Loucy (cell line): ENCODE results near the gene ADCY4.

Experiments used
- H2AFZ ChIP-seq: fragments of 200-600 bp; sonication (generic); 2 replicates; pipeline ENCODE4 v1.6.0; 2016; ENCODE audit warnings: antibody characterized with exemption, mild to moderate bottlenecking, low read length, moderate library complexity
- H3F3A ChIP-seq: fragments of 200-600 bp; 2 replicates; pipeline ENCODE4 v1.6.0; 2016; ENCODE audit warnings: antibody characterized with exemption, low read depth, mild to moderate bottlenecking
- H3K27me3 ChIP-seq: fragments of 200-600 bp; sonication (generic); 2 replicates; pipeline ENCODE4 v1.6.1; 2014; ENCODE audit warnings: low read length, mild to moderate bottlenecking; ENCODE audit not compliant: insufficient read depth, poor library complexity, severe bottlenecking
- H3K36me3 ChIP-seq: fragments of 200-600 bp; sonication (generic); 2 replicates; pipeline ENCODE4 v1.6.1; 2016; ENCODE audit warnings: low read length; ENCODE audit not compliant: insufficient read depth
- H3K4me1 ChIP-seq: fragments of 200-600 bp; sonication (generic); 2 replicates; pipeline ENCODE4 v1.5.1; 2014; ENCODE audit warnings: low read length, mild to moderate bottlenecking; ENCODE audit not compliant: insufficient read depth, poor library complexity, severe bottlenecking
- H3K4me2 ChIP-seq: fragments of 200-600 bp; sonication (generic); 2 replicates; pipeline ENCODE4 v1.6.0; 2014; ENCODE audit warnings: antibody characterized with exemption, low read length, low read depth, mild to moderate bottlenecking; ENCODE audit not compliant: poor library complexity, severe bottlenecking
- H3K4me3 ChIP-seq: fragments of 200-600 bp; sonication (generic); 2 replicates; pipeline ENCODE4 v1.5.1; 2014; ENCODE audit warnings: low read length, mild to moderate bottlenecking, mixed read lengths; ENCODE audit not compliant: poor library complexity, severe bottlenecking
- H3K79me2 ChIP-seq: fragments of 200-600 bp; sonication (generic); 2 replicates; pipeline ENCODE4 v1.6.1; 2014; ENCODE audit warnings: low read length; ENCODE audit not compliant: insufficient read depth
- H3K9ac ChIP-seq: fragments of 200-600 bp; sonication (generic); 2 replicates; pipeline ENCODE4 v1.6.0; 2014; ENCODE audit warnings: mild to moderate bottlenecking, low read depth, low read length, moderate library complexity; ENCODE audit not compliant: poor library complexity, severe bottlenecking
- H3K9me2 ChIP-seq: fragments of 200-600 bp; sonication (generic); replicated peaks from 2 replicates; pipeline ENCODE4 v1.6.1; 2016; ENCODE audit warnings: low read depth, low read length, mixed read lengths
- H3K9me3 ChIP-seq: fragments of 200-600 bp; sonication (generic); 2 replicates; pipeline ENCODE4 v1.6.1; 2014; ENCODE audit warnings: mild to moderate bottlenecking, antibody characterized with exemption, low read length, low read depth; ENCODE audit not compliant: insufficient read depth
- H4K20me1 ChIP-seq: fragments of 200-600 bp; sonication (generic); 2 replicates; pipeline ENCODE4 v1.6.0; 2014; ENCODE audit warnings: antibody characterized with exemption, low read length, mild to moderate bottlenecking; ENCODE audit not compliant: insufficient read depth, poor library complexity, severe bottlenecking
- CTCF ChIP-seq: fragments of 200-600 bp; sonication (generic); conservative IDR thresholded peaks from 2 replicates; pipeline ENCODE4 v1.5.1; 2014; ENCODE audit warnings: mild to moderate bottlenecking, antibody characterized with exemption, low read length
- EZH2phosphoT487 ChIP-seq: fragments of 200-600 bp; IDR thresholded peaks from 2 replicates; pipeline ENCODE4 v1.6.1; 2018; ENCODE audit warnings: antibody characterized with exemption, mild to moderate bottlenecking, moderate library complexity, borderline replicate concordance

Gene ADCY4

GRCh38 chr14:24283796-24284460 lies 50.9 kb downstream of the ADCY4 start:
- Histone ChIP-seq H3K9me3 (no peaks in the 10 kb centered on the region), H3K79me2 (no peaks in the 10 kb centered on the region), H3K36me3 (no peaks in the 10 kb centered on the region), H3K4me1 (peaks cover 5% of the 10 kb centered on the region), H3K9ac (no peak overlapping the region), H4K20me1 (no peaks in the 10 kb centered on the region), H3K9me2 (no peaks in the 10 kb centered on the region), H3K4me2 (no peak overlapping the region), H3K4me3 (no peak overlapping the region), H3K27me3 (no peaks in the 10 kb centered on the region), H3F3A (no peaks in the 10 kb centered on the region), H2AFZ (no peak overlapping the region)
- no peak for TF ChIP-seq EZH2phosphoT487
- TF ChIP-seq CTCF, result no peak

GRCh38 chr14:24282736-24283135 lies 52.1 kb downstream of the ADCY4 start:
- Histone ChIP-seq H3K4me3 (no peak overlapping the region), H3F3A (no peaks in the 10 kb centered on the region), H3K9me3 (no peaks in the 10 kb centered on the region), H3K4me2 (no peak overlapping the region), H3K79me2 (no peaks in the 10 kb centered on the region), H4K20me1 (no peaks in the 10 kb centered on the region), H2AFZ (no peak overlapping the region), H3K27me3 (no peaks in the 10 kb centered on the region), H3K9me2 (no peaks in the 10 kb centered on the region), H3K9ac (no peak overlapping the region), H3K36me3 (no peaks in the 10 kb centered on the region), H3K4me1 (peaks cover 17% of the 10 kb centered on the region)
- no peak for TF ChIP-seq CTCF

GRCh38 chr14:24281636-24282035 lies 53.2 kb downstream of the ADCY4 start:
- Histone ChIP-seq H3K9me3 (no peaks in the 10 kb centered on the region), H3K79me2 (no peaks in the 10 kb centered on the region), H3K9ac (no peak overlapping the region), H3K27me3 (no peaks in the 10 kb centered on the region), H3K9me2 (no peaks in the 10 kb centered on the region), H3K4me2 (no peak overlapping the region), H4K20me1 (no peaks in the 10 kb centered on the region), H3F3A (no peaks in the 10 kb centered on the region), H3K4me1 (peaks cover 24% of the 10 kb centered on the region), H2AFZ (no peak overlapping the region), H3K4me3 (no peak overlapping the region), H3K36me3 (no peaks in the 10 kb centered on the region)
- TF ChIP-seq CTCF (no peak), EZH2phosphoT487 (no peak)
